MM.1S (cell line): ENCODE results near the gene CDC14A.

Experiments
- DNase-seq: peaks from one replicate; pipeline ENCODE4 v3.0.0-alpha.2; 2015
- H2AFZ ChIP-seq: fragments of 300-600 bp; sonication (generic); 2 replicates; pipeline ENCODE4 v1.6.0; 2016; ENCODE audit warnings: antibody characterized with exemption, low read length
- H3F3A ChIP-seq: fragments of 300-600 bp; sonication (generic); 2 replicates; pipeline ENCODE4 v1.6.1; 2016; ENCODE audit warnings: mild to moderate bottlenecking, antibody characterized with exemption, low read length, moderate library complexity, mixed read lengths; ENCODE audit not compliant: insufficient read depth
- H3K27ac ChIP-seq: fragments of 300-600 bp; sonication (generic); 2 replicates; pipeline ENCODE4 v1.5.1; 2016; ENCODE audit warnings: mild to moderate bottlenecking, low read length
- H3K27me3 ChIP-seq: fragments of 300-600 bp; sonication (generic); replicated peaks from 2 replicates; pipeline ENCODE4 v1.6.0; 2016; ENCODE audit warnings: low read length; ENCODE audit not compliant: insufficient read depth
- H3K36me3 ChIP-seq: fragments of 300-600 bp; sonication (generic); replicated peaks from 2 replicates; pipeline ENCODE4 v1.6.1; 2016; ENCODE audit warnings: mild to moderate bottlenecking, low read length, mixed read lengths; ENCODE audit not compliant: insufficient read depth
- H3K4me1 ChIP-seq: fragments of 300-600 bp; sonication (generic); 2 replicates; pipeline ENCODE4 v1.6.1; 2016; ENCODE audit warnings: low read length, mixed read lengths
- H3K4me2 ChIP-seq: fragments of 300-600 bp; sonication (generic); 2 replicates; pipeline ENCODE4 v1.6.0; 2016; ENCODE audit warnings: low read depth, low read length
- H3K4me3 ChIP-seq: fragments of 300-600 bp; sonication (generic); 2 replicates; pipeline ENCODE4 v1.5.1; 2016; ENCODE audit warnings: low read length, mixed read lengths
- H3K79me2 ChIP-seq: fragments of 300-600 bp; sonication (generic); 2 replicates; pipeline ENCODE4 v1.6.1; 2016; ENCODE audit warnings: mixed run types, low read length, mixed read lengths
- H3K9ac ChIP-seq: fragments of 300-600 bp; sonication (generic); 2 replicates; pipeline ENCODE4 v1.6.1; 2016; ENCODE audit warnings: low read length, mixed read lengths
- H3K9me2 ChIP-seq: fragments of 300-600 bp; sonication (generic); replicated peaks from 2 replicates; pipeline ENCODE4 v1.6.1; 2016; ENCODE audit warnings: mild to moderate bottlenecking, low read length, mixed read lengths; ENCODE audit not compliant: insufficient read depth
- H3K9me3 ChIP-seq: fragments of 300-600 bp; sonication (generic); replicated peaks from 2 replicates; pipeline ENCODE4 v1.6.1; 2016; ENCODE audit warnings: mild to moderate bottlenecking, low read length, mixed read lengths; ENCODE audit not compliant: insufficient read depth
- H4K20me1 ChIP-seq: fragments of 300-600 bp; sonication (generic); 2 replicates; pipeline ENCODE4 v1.6.1; 2016; ENCODE audit warnings: mild to moderate bottlenecking, low read length, moderate library complexity, mixed read lengths; ENCODE audit not compliant: insufficient read depth
- EZH2 ChIP-seq: fragments of 300-600 bp; sonication (generic); optimal IDR thresholded peaks from 2 replicates; pipeline ENCODE3; 2017; ENCODE audit warnings: low read depth, mild to moderate bottlenecking, antibody characterized with exemption, low read length, mixed read lengths
- EZH2phosphoT487 ChIP-seq: fragments of 300-600 bp; sonication (generic); IDR thresholded peaks from 2 replicates; pipeline ENCODE4 v1.6.1; 2018; ENCODE audit warnings: antibody characterized with exemption, low read length
- TF ChIP-seq, protein P1 (sequence below): fragments of 300-600 bp; sonication (generic); IDR thresholded peaks from 2 replicates; pipeline ENCODE4 v1.5.1; 2016; ENCODE audit warnings: antibody characterized with exemption, low read length, mixed read lengths

CDC14A gene

GRCh38 chr1:100445565-100445964, 93.3 kb downstream of the CDC14A start:
- no peaks in the 10 kb centered on the region for H3K36me3 ChIP-seq
- no peaks in the 10 kb centered on the region for H3K9me2 ChIP-seq
- TF ChIP-seq EZH2, result no peak
- TF ChIP-seq, protein P1, sequence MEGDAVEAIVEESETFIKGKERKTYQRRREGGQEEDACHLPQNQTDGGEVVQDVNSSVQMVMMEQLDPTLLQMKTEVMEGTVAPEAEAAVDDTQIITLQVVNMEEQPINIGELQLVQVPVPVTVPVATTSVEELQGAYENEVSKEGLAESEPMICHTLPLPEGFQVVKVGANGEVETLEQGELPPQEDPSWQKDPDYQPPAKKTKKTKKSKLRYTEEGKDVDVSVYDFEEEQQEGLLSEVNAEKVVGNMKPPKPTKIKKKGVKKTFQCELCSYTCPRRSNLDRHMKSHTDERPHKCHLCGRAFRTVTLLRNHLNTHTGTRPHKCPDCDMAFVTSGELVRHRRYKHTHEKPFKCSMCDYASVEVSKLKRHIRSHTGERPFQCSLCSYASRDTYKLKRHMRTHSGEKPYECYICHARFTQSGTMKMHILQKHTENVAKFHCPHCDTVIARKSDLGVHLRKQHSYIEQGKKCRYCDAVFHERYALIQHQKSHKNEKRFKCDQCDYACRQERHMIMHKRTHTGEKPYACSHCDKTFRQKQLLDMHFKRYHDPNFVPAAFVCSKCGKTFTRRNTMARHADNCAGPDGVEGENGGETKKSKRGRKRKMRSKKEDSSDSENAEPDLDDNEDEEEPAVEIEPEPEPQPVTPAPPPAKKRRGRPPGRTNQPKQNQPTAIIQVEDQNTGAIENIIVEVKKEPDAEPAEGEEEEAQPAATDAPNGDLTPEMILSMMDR, result no peak
- no peak for TF ChIP-seq EZH2phosphoT487
- H3K4me1 ChIP-seq, result peaks cover 26% of the 10 kb centered on the region
- no peak overlapping the region for H3K4me2 ChIP-seq
- H3K9ac ChIP-seq, result no peak overlapping the region
- no peak overlapping the region for H3K4me3 ChIP-seq
- no peaks in the 10 kb centered on the region for H4K20me1 ChIP-seq
- DNase-seq, result no peak
- no peak overlapping the region for H3K27ac ChIP-seq
- H3F3A ChIP-seq, result peaks cover 14% of the 10 kb centered on the region
- no peaks in the 10 kb centered on the region for H3K9me3 ChIP-seq
- H3K27me3 ChIP-seq, result no peaks in the 10 kb centered on the region
- H3K79me2 ChIP-seq, result no peaks in the 10 kb centered on the region
- no peak overlapping the region for H2AFZ ChIP-seq

DNA sequence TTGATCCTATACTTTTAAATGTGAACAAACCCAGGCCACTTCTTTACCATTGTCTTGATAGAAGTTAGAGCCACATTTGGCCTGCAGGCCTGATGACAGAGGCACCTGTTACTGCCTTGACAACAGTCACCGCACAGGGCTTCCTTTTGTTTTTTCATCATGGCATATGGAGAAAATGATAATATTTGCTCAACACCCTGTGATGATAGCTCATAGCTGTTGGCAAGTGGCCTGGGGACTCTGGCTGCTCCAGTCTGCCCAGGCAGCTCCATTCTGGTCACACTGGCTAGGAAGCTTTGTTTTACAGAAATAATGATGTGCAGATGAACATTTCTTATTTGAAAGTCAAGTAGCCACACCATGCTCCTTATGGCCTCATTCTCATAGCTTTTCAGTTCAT, 96.1 kb downstream of the CDC14A start:
- peaks cover 15% of the 10 kb centered on the region for H3K4me1 ChIP-seq
- no peaks in the 10 kb centered on the region for H4K20me1 ChIP-seq
- TF ChIP-seq EZH2phosphoT487 (no peak), EZH2 (no peak)
- TF ChIP-seq, protein P1, result no peak
- no peak overlapping the region for H2AFZ ChIP-seq
- DNase-seq, result no peak
- no peak overlapping the region for H3K27ac ChIP-seq
- no peaks in the 10 kb centered on the region for H3K36me3 ChIP-seq
- H3K9me2 ChIP-seq, result no peaks in the 10 kb centered on the region
- no peak overlapping the region for H3K4me3 ChIP-seq
- no peaks in the 10 kb centered on the region for H3K27me3 ChIP-seq
- peaks cover 9% of the 10 kb centered on the region for H3F3A ChIP-seq
- no peaks in the 10 kb centered on the region for H3K79me2 ChIP-seq
- H3K9me3 ChIP-seq, result no peaks in the 10 kb centered on the region
- no peak overlapping the region for H3K4me2 ChIP-seq
- H3K9ac ChIP-seq, result no peak overlapping the region

DNA sequence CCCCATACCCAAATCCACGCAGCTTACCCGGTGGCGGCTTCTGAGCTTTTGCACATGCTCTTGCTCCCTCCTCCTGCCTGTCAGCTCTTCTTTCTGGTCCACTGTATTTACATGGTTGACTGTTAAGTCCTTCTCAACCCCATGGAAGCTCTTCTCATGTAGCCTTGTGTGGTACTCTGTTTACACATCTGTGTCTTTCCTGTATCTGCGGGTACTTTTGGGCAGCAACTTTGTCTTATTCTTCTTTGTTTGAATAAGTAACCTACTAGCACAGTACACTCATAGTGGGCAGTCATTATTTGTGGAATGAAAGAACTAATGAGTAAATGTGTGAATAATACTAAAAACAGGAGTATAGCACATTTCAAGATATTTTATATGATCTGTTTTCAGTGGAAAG, 97.2 kb downstream of the CDC14A start:
- Histone ChIP-seq H3K4me3 (no peak overlapping the region), H4K20me1 (no peaks in the 10 kb centered on the region), H3K4me2 (no peak overlapping the region), H3K27me3 (no peaks in the 10 kb centered on the region), H3K79me2 (no peaks in the 10 kb centered on the region), H3K9me2 (no peaks in the 10 kb centered on the region), H3K27ac (no peak overlapping the region), H3K36me3 (no peaks in the 10 kb centered on the region), H3K4me1 (peaks cover 14% of the 10 kb centered on the region), H2AFZ (no peak overlapping the region), H3K9ac (no peak overlapping the region), H3K9me3 (no peaks in the 10 kb centered on the region), H3F3A (peaks cover 2% of the 10 kb centered on the region; the same call in 1 of the 2 replicates)
- no peak for DNase-seq
- TF ChIP-seq EZH2 (no peak), EZH2phosphoT487 (no peak)
- TF ChIP-seq, protein P1, result no peak
